ENCODE results near the gene KIF3A. TPM values are rescaled to one million over a fixed set of nuclear protein-coding genes. Genes with fewer than 3 reads are reported as not detected.

Gene KIF3A
- total RNA-seq, 4 donors from 2014 or later = 5.9 to 203 (median 19.5) TPM

DNA sequence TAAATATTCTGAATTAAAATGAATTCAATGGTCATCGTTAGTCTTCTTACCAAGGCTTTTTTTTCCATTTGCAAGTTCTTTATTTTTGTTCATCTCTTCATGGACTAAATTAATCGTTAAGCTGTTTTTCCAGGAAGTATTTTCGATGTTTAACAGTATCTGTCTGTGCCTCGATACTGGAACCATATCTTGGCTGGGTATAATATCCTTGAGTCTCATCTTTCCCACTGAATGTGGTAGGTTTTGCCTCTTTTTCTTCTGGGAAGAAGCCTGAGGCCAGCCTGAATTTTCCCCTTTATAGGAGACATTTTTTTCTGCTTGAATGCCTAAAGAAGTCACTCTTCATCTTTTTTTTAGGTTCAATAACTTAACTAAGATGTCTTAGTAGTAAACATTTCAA is 43.7 kb upstream of the KIF3A start:
- H3K4me1 ChIP-seq = peaks cover 0 to 11% of the 10 kb centered on the region in 2 donors
- H3K27me3 ChIP-seq = no peaks in the 10 kb centered on the region
- no peak overlapping the region for H3K27ac ChIP-seq
- intact Hi-C loops (cut with DNase I; ENCODE audit: low total_unique reads) = no loop called here
- H3K36me3 ChIP-seq = no peaks in the 10 kb centered on the region
- TF ChIP-seq, protein P1, sequence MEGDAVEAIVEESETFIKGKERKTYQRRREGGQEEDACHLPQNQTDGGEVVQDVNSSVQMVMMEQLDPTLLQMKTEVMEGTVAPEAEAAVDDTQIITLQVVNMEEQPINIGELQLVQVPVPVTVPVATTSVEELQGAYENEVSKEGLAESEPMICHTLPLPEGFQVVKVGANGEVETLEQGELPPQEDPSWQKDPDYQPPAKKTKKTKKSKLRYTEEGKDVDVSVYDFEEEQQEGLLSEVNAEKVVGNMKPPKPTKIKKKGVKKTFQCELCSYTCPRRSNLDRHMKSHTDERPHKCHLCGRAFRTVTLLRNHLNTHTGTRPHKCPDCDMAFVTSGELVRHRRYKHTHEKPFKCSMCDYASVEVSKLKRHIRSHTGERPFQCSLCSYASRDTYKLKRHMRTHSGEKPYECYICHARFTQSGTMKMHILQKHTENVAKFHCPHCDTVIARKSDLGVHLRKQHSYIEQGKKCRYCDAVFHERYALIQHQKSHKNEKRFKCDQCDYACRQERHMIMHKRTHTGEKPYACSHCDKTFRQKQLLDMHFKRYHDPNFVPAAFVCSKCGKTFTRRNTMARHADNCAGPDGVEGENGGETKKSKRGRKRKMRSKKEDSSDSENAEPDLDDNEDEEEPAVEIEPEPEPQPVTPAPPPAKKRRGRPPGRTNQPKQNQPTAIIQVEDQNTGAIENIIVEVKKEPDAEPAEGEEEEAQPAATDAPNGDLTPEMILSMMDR (IDR thresholded peaks at IDR 0.05) = no peak
- no peak for TF ChIP-seq POLR2A (IDR thresholded peaks at IDR 0.05)
- no peak overlapping the region for H3K4me3 ChIP-seq
- no peaks in the 10 kb centered on the region for H3K9me3 ChIP-seq
- DNase-seq = no peak

DNA sequence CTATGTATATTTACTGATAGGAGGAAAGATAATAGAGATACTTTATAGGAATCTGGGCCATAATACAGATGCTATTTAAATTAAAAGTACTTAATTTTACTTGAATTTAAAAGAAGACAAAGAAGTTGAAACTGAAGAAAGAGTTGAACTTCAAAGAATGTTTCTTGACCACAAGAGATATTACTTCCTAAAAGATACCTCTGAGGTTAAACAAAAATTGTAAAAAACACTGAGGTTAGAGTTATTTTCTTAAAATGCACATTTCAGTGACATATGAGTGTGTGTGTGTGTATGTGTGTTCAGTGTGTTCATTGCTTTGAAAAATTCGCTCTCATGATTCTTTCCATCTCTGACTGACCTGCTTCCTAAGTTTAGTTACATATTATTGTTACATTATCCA is 43.2 kb upstream of the KIF3A start:
- no peak for DNase-seq
- intact Hi-C loops (cut with DNase I; ENCODE audit: low total_unique reads) = no loop called here
- TF ChIP-seq POLR2A (IDR thresholded peaks at IDR 0.05) = no peak
- TF ChIP-seq, protein P1 (IDR thresholded peaks at IDR 0.05) = no peak

DNA sequence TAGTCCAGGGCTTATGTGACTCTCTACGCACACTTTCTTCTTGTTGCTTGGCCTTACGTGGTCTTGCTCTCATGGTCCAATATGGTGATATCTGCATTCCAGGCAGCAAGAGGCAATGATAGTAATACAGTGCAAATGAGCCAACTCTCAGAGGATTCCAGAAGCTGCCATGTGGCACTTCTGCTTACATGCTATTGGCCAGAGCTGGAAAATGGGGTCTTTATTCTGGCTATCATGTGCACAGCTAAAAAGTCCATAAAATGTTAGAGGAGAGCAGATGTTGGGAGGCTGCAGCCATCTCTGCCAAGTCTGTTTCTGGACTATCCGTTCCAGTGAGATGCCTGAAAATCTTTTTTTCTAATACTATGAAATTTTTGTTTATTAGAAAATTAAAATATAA is 42.6 kb upstream of the KIF3A start:
- intact Hi-C loops (cut with DNase I; ENCODE audit: low total_unique reads) = no loop called here

More for the DNA sequence above, 43.2 kb upstream of the KIF3A start:
- Histone ChIP-seq H3K4me1 (peaks cover 0 to 11% of the 10 kb centered on the region in 2 donors), H3K36me3 (no peaks in the 10 kb centered on the region), H3K9me3 (no peaks in the 10 kb centered on the region), H3K27ac (no peak overlapping the region), H3K27me3 (no peaks in the 10 kb centered on the region), H3K4me3 (no peak overlapping the region)

DNA sequence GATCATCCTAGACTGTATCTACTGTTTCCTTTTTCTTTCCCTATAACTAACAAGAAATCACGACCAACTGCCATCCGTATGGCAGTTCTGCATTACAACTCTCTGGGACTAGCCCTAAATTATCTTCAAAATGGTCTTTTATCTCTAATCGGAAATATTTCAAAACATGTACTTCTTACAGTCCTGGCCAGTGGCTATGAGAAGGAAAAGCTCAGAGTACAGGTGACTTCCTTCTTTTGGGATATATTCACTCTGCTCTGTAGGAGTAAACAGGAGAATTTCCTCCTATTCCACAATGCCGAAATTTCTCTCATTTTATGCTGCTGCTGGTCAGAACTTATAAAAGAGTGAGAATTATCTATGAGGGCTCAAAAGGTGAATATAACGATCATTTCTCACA is 41.5 kb upstream of the KIF3A start:
- no peak for DNase-seq
- Histone ChIP-seq H3K4me1 (peaks cover 0 to 11% of the 10 kb centered on the region in 2 donors), H3K9me3 (no peaks in the 10 kb centered on the region), H3K4me3 (no peak overlapping the region), H3K36me3 (no peaks in the 10 kb centered on the region), H3K27me3 (no peaks in the 10 kb centered on the region), H3K27ac (no peak overlapping the region)
- intact Hi-C loops (cut with DNase I; ENCODE audit: low total_unique reads) = no loop called here
- no peak for TF ChIP-seq POLR2A (IDR thresholded peaks at IDR 0.05)
- TF ChIP-seq, protein P1 (IDR thresholded peaks at IDR 0.05) = no peak

More for the DNA sequence above, 42.6 kb upstream of the KIF3A start:
- no peaks in the 10 kb centered on the region for H3K27me3 ChIP-seq
- no peak overlapping the region for H3K4me3 ChIP-seq
- H3K27ac ChIP-seq = no peak overlapping the region
- H3K4me1 ChIP-seq = peaks cover 0 to 11% of the 10 kb centered on the region in 2 donors
- no peaks in the 10 kb centered on the region for H3K36me3 ChIP-seq
- no peak for DNase-seq
- H3K9me3 ChIP-seq = no peaks in the 10 kb centered on the region
- TF ChIP-seq POLR2A (IDR thresholded peaks at IDR 0.05) = no peak
- TF ChIP-seq, protein P1 (IDR thresholded peaks at IDR 0.05) = no peak

DNA sequence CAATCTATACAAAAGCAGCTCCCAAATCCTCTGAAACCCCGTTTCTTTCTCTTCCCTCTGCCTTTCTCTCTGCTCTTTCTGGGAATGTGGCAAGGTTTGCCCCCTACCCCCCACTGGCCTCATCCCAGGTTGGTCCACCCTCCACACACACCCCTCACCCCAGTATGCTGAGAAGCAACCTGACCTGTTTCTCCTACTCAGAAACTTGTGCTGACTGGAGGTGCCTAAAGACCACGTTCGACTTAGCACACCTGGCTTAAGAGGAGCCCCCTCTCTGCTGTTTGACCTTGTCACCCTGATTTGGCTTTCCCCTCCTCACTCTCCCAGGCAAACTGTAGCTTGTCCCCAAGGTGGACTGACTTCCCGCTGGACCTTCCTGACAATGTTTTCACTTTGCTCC is 40.8 kb upstream of the KIF3A start:
- Histone ChIP-seq H3K9me3 (no peaks in the 10 kb centered on the region), H3K4me1 (peaks cover 0 to 11% of the 10 kb centered on the region in 2 donors), H3K4me3 (peak overlapping the region; percentile 57 to 72), H3K36me3 (no peaks in the 10 kb centered on the region), H3K27me3 (no peaks in the 10 kb centered on the region), H3K27ac (peak overlapping the region in 1 of 2 donors; percentile 84)
- DNase-seq = no peak
- intact Hi-C loops (cut with DNase I; ENCODE audit: low total_unique reads) = no loop called here
- TF ChIP-seq, protein P1 (IDR thresholded peaks at IDR 0.05) = no peak
- TF ChIP-seq POLR2A (IDR thresholded peaks at IDR 0.05) = no peak
